ENCODE data around the gene SURF1. TPM values are rescaled to one million over a fixed set of nuclear protein-coding genes. Genes with fewer than 3 reads are reported as not detected.
"Not testable (repeated sequence)": the region's sequence is repeated elsewhere in the genome, so short reads cannot be mapped to it uniquely, and the experiment has no call there.

Gene SURF1
- total RNA-seq, 1 donor, result 26.4 TPM

- Histone ChIP-seq H3K9me3 (ENCODE audit: low read depth, low read length) (no peaks in the 10 kb centered on the region), H3K4me3 (ENCODE audit: low read length) (no peak overlapping the region), H3K4me1 (ENCODE audit: insufficient read depth, low read length) (no peaks in the 10 kb centered on the region), H3K27me3 (ENCODE audit: insufficient read depth, low read length) (no peaks in the 10 kb centered on the region)
Measured at GRCh38 chr9:133390713-133391112, 34.4 kb upstream of the SURF1 start.

GRCh38 chr9:133389562-133389961, 33.3 kb upstream of the SURF1 start:
- Histone ChIP-seq H3K9me3 (ENCODE audit: low read depth, low read length) (no peaks in the 10 kb centered on the region), H3K4me1 (ENCODE audit: insufficient read depth, low read length) (no peaks in the 10 kb centered on the region), H3K4me3 (ENCODE audit: low read length) (no peak overlapping the region), H3K27me3 (ENCODE audit: insufficient read depth, low read length) (no peaks in the 10 kb centered on the region)

GRCh38 chr9:133389025-133389557, 32.8 kb upstream of the SURF1 start:
- Histone ChIP-seq H3K4me1 (ENCODE audit: insufficient read depth, low read length) (no peaks in the 10 kb centered on the region), H3K27me3 (ENCODE audit: insufficient read depth, low read length) (no peaks in the 10 kb centered on the region), H3K9me3 (ENCODE audit: low read depth, low read length) (no peaks in the 10 kb centered on the region), H3K4me3 (ENCODE audit: low read length) (no peak overlapping the region)

GRCh38 chr9:133387680-133388079, 31.4 kb upstream of the SURF1 start:
- no peak overlapping the region for H3K4me3 ChIP-seq (ENCODE audit: low read length)
- H3K9me3 ChIP-seq (ENCODE audit: low read depth, low read length), result no peaks in the 10 kb centered on the region
- no peaks in the 10 kb centered on the region for H3K4me1 ChIP-seq (ENCODE audit: insufficient read depth, low read length)
- no peaks in the 10 kb centered on the region for H3K27me3 ChIP-seq (ENCODE audit: insufficient read depth, low read length)

- Histone ChIP-seq H3K9me3 (ENCODE audit: low read depth, low read length) (no peaks in the 10 kb centered on the region), H3K4me1 (ENCODE audit: insufficient read depth, low read length) (no peaks in the 10 kb centered on the region), H3K27me3 (ENCODE audit: insufficient read depth, low read length) (no peaks in the 10 kb centered on the region), H3K4me3 (ENCODE audit: low read length) (no peak overlapping the region)
Measured at GRCh38 chr9:133386338-133386737, 30.1 kb upstream of the SURF1 start.

GRCh38 chr9:133385452-133385851, 29.2 kb upstream of the SURF1 start:
- no peaks in the 10 kb centered on the region for H3K4me1 ChIP-seq (ENCODE audit: insufficient read depth, low read length)
- no peak overlapping the region for H3K4me3 ChIP-seq (ENCODE audit: low read length)
- H3K27me3 ChIP-seq (ENCODE audit: insufficient read depth, low read length), result no peaks in the 10 kb centered on the region
- H3K9me3 ChIP-seq (ENCODE audit: low read depth, low read length), result no peaks in the 10 kb centered on the region

GRCh38 chr9:133384736-133385321, 28.5 kb upstream of the SURF1 start:
- Histone ChIP-seq H3K4me3 (ENCODE audit: low read length) (no peak overlapping the region), H3K27me3 (ENCODE audit: insufficient read depth, low read length) (no peaks in the 10 kb centered on the region), H3K9me3 (ENCODE audit: low read depth, low read length) (no peaks in the 10 kb centered on the region), H3K4me1 (ENCODE audit: insufficient read depth, low read length) (no peaks in the 10 kb centered on the region)

GRCh38 chr9:133383438-133383837, 27.2 kb upstream of the SURF1 start:
- H3K9me3 ChIP-seq (ENCODE audit: low read depth, low read length), result no peaks in the 10 kb centered on the region
- H3K4me1 ChIP-seq (ENCODE audit: insufficient read depth, low read length), result no peaks in the 10 kb centered on the region
- no peaks in the 10 kb centered on the region for H3K27me3 ChIP-seq (ENCODE audit: insufficient read depth, low read length)
- no peak overlapping the region for H3K4me3 ChIP-seq (ENCODE audit: low read length)

- no peaks in the 10 kb centered on the region for H3K9me3 ChIP-seq (ENCODE audit: low read depth, low read length)
- H3K4me1 ChIP-seq (ENCODE audit: insufficient read depth, low read length), result no peaks in the 10 kb centered on the region
- H3K4me3 ChIP-seq (ENCODE audit: low read length), result no peak overlapping the region
- H3K27me3 ChIP-seq (ENCODE audit: insufficient read depth, low read length), result no peaks in the 10 kb centered on the region
Measured at GRCh38 chr9:133382507-133383141, 26.3 kb upstream of the SURF1 start.

- Histone ChIP-seq H3K4me3 (ENCODE audit: low read length) (no peak overlapping the region), H3K4me1 (ENCODE audit: insufficient read depth, low read length) (peaks cover 6% of the 10 kb centered on the region), H3K9me3 (ENCODE audit: low read depth, low read length) (no peaks in the 10 kb centered on the region), H3K27me3 (ENCODE audit: insufficient read depth, low read length) (no peaks in the 10 kb centered on the region)
Measured at GRCh38 chr9:133380734-133381133, 24.4 kb upstream of the SURF1 start.

GRCh38 chr9:133379153-133380086, 23.1 kb upstream of the SURF1 start:
- H3K27me3 ChIP-seq (ENCODE audit: insufficient read depth, low read length), result no peaks in the 10 kb centered on the region
- H3K4me1 ChIP-seq (ENCODE audit: insufficient read depth, low read length), result peaks cover 14% of the 10 kb centered on the region
- H3K9me3 ChIP-seq (ENCODE audit: low read depth, low read length), result no peaks in the 10 kb centered on the region
- H3K4me3 ChIP-seq (ENCODE audit: low read length), result no peak overlapping the region

GRCh38 chr9:133378408-133378962, 22.2 kb upstream of the SURF1 start:
- no peaks in the 10 kb centered on the region for H3K9me3 ChIP-seq (ENCODE audit: low read depth, low read length)
- no peaks in the 10 kb centered on the region for H3K27me3 ChIP-seq (ENCODE audit: insufficient read depth, low read length)
- no peak overlapping the region for H3K4me3 ChIP-seq (ENCODE audit: low read length)
- H3K4me1 ChIP-seq (ENCODE audit: insufficient read depth, low read length), result peaks cover 24% of the 10 kb centered on the region

GRCh38 chr9:133377721-133378216, 21.5 kb upstream of the SURF1 start:
- H3K9me3 ChIP-seq (ENCODE audit: low read depth, low read length), result no peaks in the 10 kb centered on the region
- peaks cover 31% of the 10 kb centered on the region for H3K4me1 ChIP-seq (ENCODE audit: insufficient read depth, low read length)
- H3K27me3 ChIP-seq (ENCODE audit: insufficient read depth, low read length), result no peaks in the 10 kb centered on the region
- no peak overlapping the region for H3K4me3 ChIP-seq (ENCODE audit: low read length)

GRCh38 chr9:133377280-133377679, 21.0 kb upstream of the SURF1 start:
- H3K4me3 ChIP-seq (ENCODE audit: low read length); H3K9me3 ChIP-seq (ENCODE audit: low read depth, low read length); H3K27me3 ChIP-seq (ENCODE audit: insufficient read depth, low read length): not testable (repeated sequence)
- H3K4me1 ChIP-seq (ENCODE audit: insufficient read depth, low read length), result peaks cover 36% of the 10 kb centered on the region

All from mononuclear cell (primary cell).